Activated naive CD8-positive, alpha-beta T cell treated with anti-CD3 and anti-CD28 coated beads, Interleukin-2, amount 50 U/mL, for 24 hours (primary cell): ENCODE measurements around the gene MOSMO.
"Not testable (repeated sequence)": the region's sequence is repeated elsewhere in the genome, so short reads cannot be mapped to it uniquely, and the experiment has no call there.

Source experiments
- ATAC-seq: fragments of 150-1000 bp; cut with Tn5 transposase; one replicate; pipeline ENCODE4 v1.10.0; 2021
- DNase-seq: peaks from one replicate; pipeline ENCODE4 v3.0.0; 2021
- H3K27ac Mint-ChIP-seq: one replicate; pipeline ENCODE4 v1.8.0; 2021; ENCODE audit warnings: mild to moderate bottlenecking, mixed read lengths
- H3K27me3 Mint-ChIP-seq: one replicate; pipeline ENCODE4 v1.8.0; 2021; ENCODE audit warnings: mixed read lengths
- H3K36me3 Mint-ChIP-seq: one replicate; pipeline ENCODE4 v1.8.0; 2021; ENCODE audit warnings: low read depth, mixed read lengths
- H3K4me1 Mint-ChIP-seq: one replicate; pipeline ENCODE4 v1.8.0; 2021; ENCODE audit warnings: mixed read lengths
- H3K4me3 Mint-ChIP-seq: one replicate; pipeline ENCODE4 v1.8.0; 2021; ENCODE audit warnings: mild to moderate bottlenecking, moderate library complexity, mixed read lengths
- H3K9me3 Mint-ChIP-seq: one replicate; pipeline ENCODE4 v1.8.0; 2021; ENCODE audit warnings: mixed read lengths

The MOSMO gene

DNA sequence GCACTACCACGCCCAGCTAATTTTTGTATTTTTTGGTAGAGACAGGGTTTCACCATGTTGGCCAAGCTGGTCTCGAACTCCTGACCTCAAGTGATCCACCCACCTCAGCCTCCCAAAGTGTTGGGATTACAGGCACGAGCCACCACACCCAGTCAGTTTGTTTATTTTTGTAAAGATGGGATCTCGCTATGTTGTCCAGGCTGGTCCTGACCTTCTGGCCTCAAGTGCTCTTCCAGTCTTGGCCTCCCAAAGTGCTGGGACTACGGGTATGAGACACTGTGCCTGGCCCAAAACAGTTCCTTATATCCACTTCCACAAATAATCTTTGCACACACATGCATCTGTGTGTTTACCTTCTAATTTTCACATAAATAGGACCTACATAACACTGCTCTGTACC is 103.7 kb downstream of the MOSMO start:
- H3K4me3 Mint-ChIP-seq, H3K9me3 Mint-ChIP-seq, H3K36me3 Mint-ChIP-seq, H3K4me1 Mint-ChIP-seq, ATAC-seq, DNase-seq, H3K27ac Mint-ChIP-seq, H3K27me3 Mint-ChIP-seq: not testable (repeated sequence)

- Mint-ChIP-seq H3K9me3 (no peaks in the 10 kb centered on the region), H3K4me3 (no peak overlapping the region), H3K27me3 (no peaks in the 10 kb centered on the region), H3K4me1 (no peaks in the 10 kb centered on the region), H3K36me3 (no peaks in the 10 kb centered on the region), H3K27ac (no peak overlapping the region)
- ATAC-seq = no peak
- no peak for DNase-seq
Observed at GRCh38 chr16:22116095-22116700, 108.3 kb downstream of the MOSMO start.

DNA sequence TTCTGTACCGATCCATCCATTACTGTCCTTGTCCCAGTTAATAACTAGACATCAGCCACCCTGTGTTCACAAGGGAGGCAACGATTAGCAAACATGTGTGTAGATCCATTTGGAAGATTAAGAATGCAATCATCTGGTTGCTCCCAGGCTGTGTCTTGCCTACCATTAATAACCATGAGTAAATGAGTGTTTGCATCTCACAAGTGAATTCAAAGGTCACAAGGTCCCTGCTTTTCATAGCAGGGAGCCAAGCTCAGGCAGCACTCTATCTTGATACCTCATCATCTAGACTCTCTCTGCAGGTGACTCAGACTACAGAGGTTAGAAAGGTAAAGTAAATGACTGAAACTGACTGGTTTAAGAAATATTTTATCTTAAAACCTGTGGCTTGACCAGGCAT is 109.7 kb downstream of the MOSMO start:
- H3K9me3 Mint-ChIP-seq = no peaks in the 10 kb centered on the region
- H3K27ac Mint-ChIP-seq = no peak overlapping the region
- no peaks in the 10 kb centered on the region for H3K36me3 Mint-ChIP-seq
- no peaks in the 10 kb centered on the region for H3K4me1 Mint-ChIP-seq
- no peaks in the 10 kb centered on the region for H3K27me3 Mint-ChIP-seq
- no peak for ATAC-seq
- DNase-seq = no peak
- H3K4me3 Mint-ChIP-seq = no peak overlapping the region

DNA sequence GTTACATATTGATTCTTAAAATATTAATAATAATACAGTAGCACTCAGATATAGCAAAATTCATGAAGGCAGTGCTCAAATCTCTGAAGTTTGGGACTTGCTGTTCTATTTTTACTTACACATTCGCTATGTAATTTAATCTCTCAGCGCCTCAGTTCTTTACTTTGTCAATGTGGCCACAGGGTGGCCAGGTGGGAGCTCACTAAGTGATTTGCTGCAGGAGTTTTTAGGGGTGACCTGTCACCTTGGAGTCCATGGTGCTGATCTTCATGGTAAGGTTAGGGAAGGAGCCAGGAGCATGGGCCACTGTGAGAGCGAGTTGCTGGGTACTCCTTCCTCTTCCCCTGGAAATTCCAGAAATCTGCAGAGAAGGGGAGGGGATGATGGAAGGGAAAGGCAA is 112.5 kb downstream of the MOSMO start:
- Mint-ChIP-seq H3K36me3 (no peaks in the 10 kb centered on the region), H3K27ac (no peak overlapping the region), H3K4me1 (no peaks in the 10 kb centered on the region), H3K9me3 (no peaks in the 10 kb centered on the region), H3K4me3 (no peak overlapping the region), H3K27me3 (no peaks in the 10 kb centered on the region)
- ATAC-seq (no peak), DNase-seq (no peak)

- Mint-ChIP-seq H3K36me3 (no peaks in the 10 kb centered on the region), H3K27ac (no peak overlapping the region), H3K4me1 (no peaks in the 10 kb centered on the region), H3K27me3 (no peaks in the 10 kb centered on the region), H3K9me3 (no peaks in the 10 kb centered on the region), H3K4me3 (no peak overlapping the region)
- ATAC-seq (no peak), DNase-seq (no peak)
Observed at GRCh38 chr16:22122239-22122638, 114.3 kb downstream of the MOSMO start.

- H3K27me3 Mint-ChIP-seq = no peaks in the 10 kb centered on the region
- no peaks in the 10 kb centered on the region for H3K4me1 Mint-ChIP-seq
- H3K9me3 Mint-ChIP-seq = no peaks in the 10 kb centered on the region
- no peaks in the 10 kb centered on the region for H3K36me3 Mint-ChIP-seq
- DNase-seq = no peak
- no peak overlapping the region for H3K27ac Mint-ChIP-seq
- H3K4me3 Mint-ChIP-seq = no peak overlapping the region
- no peak for ATAC-seq
Observed at GRCh38 chr16:22123146-22123545, 115.2 kb downstream of the MOSMO start.

DNA sequence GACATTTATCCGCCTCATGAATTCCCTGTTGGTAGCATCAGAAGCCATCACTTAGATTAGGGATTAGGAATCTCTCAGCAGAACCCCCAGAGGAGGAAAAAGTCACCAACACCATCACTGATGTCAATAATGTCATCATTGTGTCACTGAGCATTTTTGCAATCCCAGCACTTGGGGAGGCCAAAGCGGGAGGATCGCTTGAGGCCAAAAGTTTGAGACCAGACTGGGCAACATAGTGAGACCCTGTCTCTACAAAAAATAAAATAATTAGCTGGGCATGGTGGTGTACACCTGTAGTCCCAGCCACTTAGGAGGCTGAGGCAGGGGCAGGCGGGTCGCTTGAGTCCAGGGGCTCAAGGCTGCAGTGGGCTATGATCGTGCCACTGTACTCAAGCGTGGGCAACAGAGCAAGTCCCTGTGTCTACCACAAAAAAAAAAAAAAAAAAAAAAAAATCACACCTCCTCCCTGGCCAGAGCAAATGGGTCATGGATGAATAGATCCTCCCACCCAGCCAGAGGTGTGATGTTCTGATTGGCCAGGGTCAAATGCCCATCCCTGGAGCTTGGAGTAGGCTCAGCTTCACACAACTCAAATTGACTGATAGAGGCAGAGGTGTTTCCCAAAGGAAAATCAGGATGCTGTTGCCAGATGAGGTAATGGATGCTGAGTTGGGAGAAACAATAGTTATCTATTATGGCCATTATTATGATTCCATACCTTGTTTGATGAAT is 116.0 kb downstream of the MOSMO start:
- H3K4me1 Mint-ChIP-seq = no peaks in the 10 kb centered on the region
- no peak for ATAC-seq
- no peak overlapping the region for H3K27ac Mint-ChIP-seq
- no peaks in the 10 kb centered on the region for H3K36me3 Mint-ChIP-seq
- no peak for DNase-seq
- H3K27me3 Mint-ChIP-seq = no peaks in the 10 kb centered on the region
- H3K4me3 Mint-ChIP-seq = no peak overlapping the region
- no peaks in the 10 kb centered on the region for H3K9me3 Mint-ChIP-seq

DNA sequence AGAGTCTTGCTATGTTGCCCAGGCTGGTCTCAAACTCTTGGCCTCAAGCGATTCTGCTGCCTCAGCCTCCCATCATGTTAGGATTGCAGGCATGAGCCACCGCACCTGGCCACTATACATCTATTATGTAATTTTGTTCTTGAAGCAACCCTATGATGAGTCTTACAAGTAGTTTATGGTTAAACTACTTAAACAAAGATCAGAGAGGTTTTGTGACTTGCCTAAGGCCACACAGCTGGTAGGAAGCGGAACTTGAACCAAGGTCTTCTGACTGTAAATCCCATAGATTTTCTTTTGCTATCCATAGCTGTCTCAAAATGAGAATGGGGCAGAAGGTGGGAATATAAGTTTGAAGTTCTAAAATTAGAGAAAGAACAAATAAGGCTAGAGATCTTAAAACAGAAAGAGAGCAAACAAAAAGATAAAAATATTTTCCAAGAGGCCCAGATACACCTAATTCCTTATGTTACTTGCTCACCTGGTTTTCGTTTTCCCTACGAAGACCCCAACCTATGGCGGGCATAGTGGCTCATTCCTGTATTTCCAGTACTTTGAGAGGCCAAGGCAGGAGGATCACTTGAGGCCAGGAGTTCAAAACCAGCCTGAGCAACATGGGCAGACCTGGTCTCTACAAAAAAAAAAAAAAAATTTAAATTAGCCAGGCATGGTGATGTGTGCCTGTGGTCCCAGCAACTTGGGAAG is 116.8 kb downstream of the MOSMO start:
- ATAC-seq (no peak), DNase-seq (no peak)
- Mint-ChIP-seq H3K4me3 (no peak overlapping the region), H3K27ac (no peak overlapping the region), H3K36me3 (no peaks in the 10 kb centered on the region), H3K4me1 (no peaks in the 10 kb centered on the region), H3K9me3 (no peaks in the 10 kb centered on the region), H3K27me3 (no peaks in the 10 kb centered on the region)

DNA sequence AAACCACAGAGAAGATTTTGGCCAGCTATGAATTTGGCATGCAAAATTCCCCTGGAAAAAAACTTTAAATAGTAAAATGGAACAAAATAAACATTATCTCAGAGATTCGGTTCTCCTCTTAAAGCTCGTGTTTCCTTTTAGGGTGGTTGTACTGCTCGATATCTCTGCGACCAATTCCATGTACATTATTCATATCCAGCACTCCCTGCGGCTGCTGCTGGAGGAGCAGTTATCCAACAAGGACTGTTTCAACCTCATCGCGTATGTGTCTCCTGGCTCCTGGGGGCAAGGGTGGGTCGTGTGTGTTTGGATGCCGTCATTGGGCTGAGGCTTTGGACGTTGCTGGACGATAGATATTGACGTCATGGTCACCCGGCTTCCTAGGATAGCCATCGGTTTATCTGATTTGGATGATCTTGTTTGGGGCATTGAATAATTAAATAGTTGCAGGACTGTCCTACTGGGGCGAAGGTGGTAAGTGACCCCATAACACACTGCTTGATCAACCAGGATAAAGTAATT is 118.2 kb downstream of the MOSMO start:
- no peaks in the 10 kb centered on the region for H3K36me3 Mint-ChIP-seq

DNA sequence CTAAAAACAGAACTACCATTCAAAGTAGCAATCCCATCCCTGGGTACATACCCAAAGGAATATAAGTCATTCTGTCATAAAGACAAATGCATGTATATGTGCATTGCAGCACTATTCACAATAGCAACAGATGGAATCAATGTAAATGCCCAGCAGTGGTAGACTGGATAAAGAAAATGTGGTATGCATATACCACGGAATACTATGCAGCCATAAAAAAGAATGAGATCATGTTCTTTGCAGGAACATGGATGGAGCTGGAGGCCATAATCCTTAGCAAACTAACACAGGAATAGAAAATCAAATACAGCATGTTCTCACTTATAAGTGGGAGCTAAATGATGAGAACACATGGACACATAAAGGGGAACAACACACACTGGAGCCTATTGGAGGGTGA is 120.6 kb downstream of the MOSMO start:
- not testable (repeated sequence) for H3K27ac Mint-ChIP-seq, DNase-seq, H3K4me3 Mint-ChIP-seq, H3K4me1 Mint-ChIP-seq, H3K36me3 Mint-ChIP-seq, H3K9me3 Mint-ChIP-seq, ATAC-seq, H3K27me3 Mint-ChIP-seq

More for the DNA sequence above, 118.2 kb downstream of the MOSMO start:
- Mint-ChIP-seq H3K27me3 (no peaks in the 10 kb centered on the region), H3K4me1 (no peaks in the 10 kb centered on the region), H3K4me3 (no peak overlapping the region), H3K27ac (no peak overlapping the region), H3K9me3 (no peaks in the 10 kb centered on the region)
- no peak for DNase-seq
- no peak for ATAC-seq

DNA sequence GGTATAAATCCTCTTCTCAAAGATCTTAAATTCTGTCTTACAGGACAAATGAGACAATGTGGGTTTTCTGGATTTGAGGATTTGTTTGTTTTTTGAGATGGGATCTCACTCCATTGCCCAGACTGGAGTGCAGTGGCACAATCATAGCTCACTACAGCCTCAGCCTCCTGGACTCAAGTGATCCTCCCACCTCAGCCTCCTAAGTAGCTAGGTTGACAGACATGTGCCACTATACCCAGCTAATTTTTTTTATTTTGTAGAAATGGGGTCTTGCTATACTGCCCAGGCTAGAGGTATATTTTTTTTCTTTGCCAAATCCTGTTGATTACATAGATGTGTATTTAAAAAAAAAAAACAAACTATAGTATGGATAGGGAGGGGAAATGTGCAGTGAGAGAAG is 122.6 kb downstream of the MOSMO start:
- ATAC-seq (no peak), DNase-seq (no peak)
- H3K27me3 Mint-ChIP-seq = no peaks in the 10 kb centered on the region
- H3K4me3 Mint-ChIP-seq = no peak overlapping the region
- H3K36me3 Mint-ChIP-seq = no peaks in the 10 kb centered on the region
- no peaks in the 10 kb centered on the region for H3K9me3 Mint-ChIP-seq
- H3K27ac Mint-ChIP-seq = no peak overlapping the region
- no peaks in the 10 kb centered on the region for H3K4me1 Mint-ChIP-seq

- Mint-ChIP-seq H3K27ac (no peak overlapping the region), H3K4me1 (no peaks in the 10 kb centered on the region), H3K36me3 (no peaks in the 10 kb centered on the region), H3K27me3 (no peaks in the 10 kb centered on the region), H3K4me3 (no peak overlapping the region), H3K9me3 (no peaks in the 10 kb centered on the region)
- no peak for ATAC-seq
- DNase-seq = no peak
Observed at GRCh38 chr16:22132801-22133200, 124.9 kb downstream of the MOSMO start.
